AG04449 (cell line): ENCODE data around the gene SYT7.

Source experiments
- CTCF ChIA-PET: fragments of 350-600 bp; formaldehyde crosslinking; extraction: SDS; loops from one replicate; lab custom pipeline; 2021; ENCODE audit warnings: antibody characterized with exemption; lab: Yijun Ruan, JAX
- POLR2A ChIA-PET: fragments of 400-600, 350-600 bp; formaldehyde crosslinking; extraction: SDS; loops from one replicate; lab custom pipeline; 2020; ENCODE audit warnings: antibody characterized with exemption, inconsistent platforms; lab: Yijun Ruan, JAX
- DNase-seq: peaks from one replicate; pipeline ENCODE4 v3.0.0-alpha.2; 2010; ENCODE audit warnings: low read depth, low spot score
- H3K4me3 ChIP-seq: 2 replicates; pipeline ENCODE4 v1.5.1; 2011; ENCODE audit warnings: low read depth, mild to moderate bottlenecking, control low read depth, low read length
- CTCF ChIP-seq: IDR thresholded peaks from one replicate; pipeline ENCODE4 v1.5.1; 2011; ENCODE audit warnings: mild to moderate bottlenecking, moderate library complexity, low read length, control low read depth, inconsistent platforms; ENCODE audit not compliant: insufficient read depth; ENCODE audit errors: missing control alignments

SYT7 gene

GRCh38 chr11:61588728-61589191 is 7.9 kb upstream of the SYT7 start:
- POLR2A ChIA-PET: no interaction called here
- H3K4me3 ChIP-seq: no peak overlapping the region
- DNase-seq: no peak

GRCh38 chr11:61587951-61588727 is 7.3 kb upstream of the SYT7 start:
- DNase-seq: no peak
- ChIA-PET CTCF (interaction anchor here (0.9 to 3.0 kb wide), 7 partner anchors 8 to 71 kb away, joined by 3 to 18 read pairs (median 4); no protein-coding TSS in a partner anchor), POLR2A (interaction anchor here (1.1 kb wide), 1 partner anchor 11 kb away, joined by 3 read pairs; no protein-coding TSS in a partner anchor)
- peak; percentile 2 for TF ChIP-seq CTCF
- no peak overlapping the region for H3K4me3 ChIP-seq

More at GRCh38 chr11:61588728-61589191, 7.9 kb upstream of the SYT7 start:
- CTCF ChIA-PET: interaction anchor here (0.9 to 3.0 kb wide), 5 partner anchors 11 to 72 kb away, joined by 3 to 18 read pairs (median 4); no protein-coding TSS in a partner anchor
- no peak for TF ChIP-seq CTCF

GRCh38 chr11:61587541-61587941 is 6.7 kb upstream of the SYT7 start:
- TF ChIP-seq CTCF: no peak
- no peak for DNase-seq
- POLR2A ChIA-PET: interaction anchor here (1.1 kb wide), 1 partner anchor 11 kb away, joined by 3 read pairs; no protein-coding TSS in a partner anchor
- CTCF ChIA-PET: interaction anchor here (0.9 to 3.0 kb wide), 9 partner anchors 9 to 142 kb away, joined by 3 to 18 read pairs (median 4); no protein-coding TSS in a partner anchor
- peak overlapping the region; percentile 30 for H3K4me3 ChIP-seq

- POLR2A ChIA-PET: interaction anchor here (0.6 kb wide), 1 partner anchor 16 kb away, joined by 3 read pairs; no protein-coding TSS in a partner anchor
- DNase-seq: no peak
- CTCF ChIA-PET: interaction anchor here (0.7 to 3.0 kb wide), 6 partner anchors 9 to 141 kb away, joined by 3 to 18 read pairs (median 4); no protein-coding TSS in a partner anchor
- no peak for TF ChIP-seq CTCF
- no peak overlapping the region for H3K4me3 ChIP-seq
These were observed 6.0 kb upstream of the SYT7 start for GRCh38 chr11:61586792-61587430.

GRCh38 chr11:61585115-61585514 is 4.2 kb upstream of the SYT7 start:
- no peak overlapping the region for H3K4me3 ChIP-seq
- no peak for TF ChIP-seq CTCF
- no peak for DNase-seq
- CTCF ChIA-PET: no interaction called here
- POLR2A ChIA-PET: no interaction called here
